ENCODE data around the gene EPB41L4B.
"Not testable (repeated sequence)": the region's sequence is repeated elsewhere in the genome, so short reads cannot be mapped to it uniquely, and the experiment has no call there.

EPB41L4B gene

GRCh38 chr9:109351032-109351431, 30.2 kb upstream of the EPB41L4B start:
- no peak for DNase-seq
- no peaks in the 10 kb centered on the region for H3K36me3 Mint-ChIP-seq (ENCODE audit: low read depth)
- H3K27ac Mint-ChIP-seq, result no peak overlapping the region
- H3K4me1 Mint-ChIP-seq, result peaks cover 5% of the 10 kb centered on the region
- TF ChIP-seq CTCF (IDR thresholded peaks at IDR 0.05), result no peak
- H3K27me3 Mint-ChIP-seq (ENCODE audit: low read depth, poor library complexity), result peaks cover 53% of the 10 kb centered on the region
- no peaks in the 10 kb centered on the region for H3K9me3 Mint-ChIP-seq
- no peak overlapping the region for H3K4me3 Mint-ChIP-seq

GRCh38 chr9:109349421-109349846, 28.6 kb upstream of the EPB41L4B start:
- TF ChIP-seq CTCF (IDR thresholded peaks at IDR 0.05), result no peak
- peaks cover 45% of the 10 kb centered on the region for H3K27me3 Mint-ChIP-seq (ENCODE audit: low read depth, poor library complexity)

GRCh38 chr9:109346904-109347303, 26.0 kb upstream of the EPB41L4B start:
- H3K27ac Mint-ChIP-seq, result no peak overlapping the region
- TF ChIP-seq CTCF (IDR thresholded peaks at IDR 0.05), result no peak
- H3K27me3 Mint-ChIP-seq (ENCODE audit: low read depth, poor library complexity), result peaks cover 37% of the 10 kb centered on the region
- no peaks in the 10 kb centered on the region for H3K9me3 Mint-ChIP-seq
- H3K4me3 Mint-ChIP-seq, result no peak overlapping the region
- no peaks in the 10 kb centered on the region for H3K4me1 Mint-ChIP-seq
- DNase-seq, result no peak
- no peaks in the 10 kb centered on the region for H3K36me3 Mint-ChIP-seq (ENCODE audit: low read depth)

More at GRCh38 chr9:109349421-109349846, 28.6 kb upstream of the EPB41L4B start:
- Mint-ChIP-seq H3K4me3 (no peak overlapping the region), H3K4me1 (peaks cover 2% of the 10 kb centered on the region), H3K36me3 (ENCODE audit: low read depth) (no peaks in the 10 kb centered on the region), H3K9me3 (no peaks in the 10 kb centered on the region), H3K27ac (no peak overlapping the region)
- DNase-seq, result no peak

GRCh38 chr9:109344866-109345265, 24.0 kb upstream of the EPB41L4B start:
- H3K27me3 Mint-ChIP-seq (ENCODE audit: low read depth, poor library complexity), result peaks cover 23% of the 10 kb centered on the region
- H3K36me3 Mint-ChIP-seq (ENCODE audit: low read depth), result no peaks in the 10 kb centered on the region
- H3K4me1 Mint-ChIP-seq, result no peaks in the 10 kb centered on the region
- H3K4me3 Mint-ChIP-seq, result no peak overlapping the region
- no peak for TF ChIP-seq CTCF (IDR thresholded peaks at IDR 0.05)
- no peak overlapping the region for H3K27ac Mint-ChIP-seq
- H3K9me3 Mint-ChIP-seq, result no peaks in the 10 kb centered on the region
- no peak for DNase-seq

- no peak for TF ChIP-seq CTCF (IDR thresholded peaks at IDR 0.05)
- H3K36me3 Mint-ChIP-seq (ENCODE audit: low read depth), result no peaks in the 10 kb centered on the region
- H3K27ac Mint-ChIP-seq, result no peak overlapping the region
- DNase-seq, result no peak
- H3K4me1 Mint-ChIP-seq, result no peaks in the 10 kb centered on the region
- H3K27me3 Mint-ChIP-seq (ENCODE audit: low read depth, poor library complexity), result peaks cover 10% of the 10 kb centered on the region
- H3K4me3 Mint-ChIP-seq, result no peak overlapping the region
- no peaks in the 10 kb centered on the region for H3K9me3 Mint-ChIP-seq
Measured at GRCh38 chr9:109342878-109343277, 22.0 kb upstream of the EPB41L4B start.

GRCh38 chr9:109341561-109341960, 20.7 kb upstream of the EPB41L4B start:
- H3K9me3 Mint-ChIP-seq, result no peaks in the 10 kb centered on the region

GRCh38 chr9:109340979-109341378, 20.1 kb upstream of the EPB41L4B start:
- H3K4me1 Mint-ChIP-seq; H3K27me3 Mint-ChIP-seq (ENCODE audit: low read depth, poor library complexity); H3K36me3 Mint-ChIP-seq (ENCODE audit: low read depth); H3K9me3 Mint-ChIP-seq; H3K4me3 Mint-ChIP-seq; DNase-seq; H3K27ac Mint-ChIP-seq: not testable (repeated sequence)

More at GRCh38 chr9:109341561-109341960, 20.7 kb upstream of the EPB41L4B start:
- H3K4me1 Mint-ChIP-seq, result no peaks in the 10 kb centered on the region
- no peak for DNase-seq
- H3K4me3 Mint-ChIP-seq, result no peak overlapping the region
- peaks cover 3% of the 10 kb centered on the region for H3K27me3 Mint-ChIP-seq (ENCODE audit: low read depth, poor library complexity)
- H3K36me3 Mint-ChIP-seq (ENCODE audit: low read depth), result no peaks in the 10 kb centered on the region
- TF ChIP-seq CTCF (IDR thresholded peaks at IDR 0.05), result no peak
- H3K27ac Mint-ChIP-seq, result no peak overlapping the region
